ENCODE data around the gene ELMO1.

ELMO1 gene

DNA sequence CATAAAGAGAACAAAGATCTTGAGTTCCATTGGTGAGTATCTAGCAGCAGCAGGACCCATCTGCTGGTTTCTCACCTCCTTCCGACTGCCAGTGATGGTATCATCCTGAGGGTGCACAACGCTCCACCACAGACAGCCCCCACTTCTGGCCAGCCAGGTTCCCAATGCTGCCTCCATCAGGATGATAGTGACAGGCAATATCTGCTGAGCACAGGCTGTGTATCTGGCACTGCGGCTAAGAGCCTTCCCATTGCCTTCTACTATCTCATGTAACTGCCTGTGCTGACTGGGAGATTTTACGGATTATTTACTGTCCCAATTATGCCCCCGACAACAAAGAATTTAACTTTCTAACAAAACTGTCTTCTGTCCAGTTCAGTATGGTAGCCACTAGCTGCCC lies 372.0 kb downstream of the ELMO1 start:
- DNase-seq, result no peak

DNA sequence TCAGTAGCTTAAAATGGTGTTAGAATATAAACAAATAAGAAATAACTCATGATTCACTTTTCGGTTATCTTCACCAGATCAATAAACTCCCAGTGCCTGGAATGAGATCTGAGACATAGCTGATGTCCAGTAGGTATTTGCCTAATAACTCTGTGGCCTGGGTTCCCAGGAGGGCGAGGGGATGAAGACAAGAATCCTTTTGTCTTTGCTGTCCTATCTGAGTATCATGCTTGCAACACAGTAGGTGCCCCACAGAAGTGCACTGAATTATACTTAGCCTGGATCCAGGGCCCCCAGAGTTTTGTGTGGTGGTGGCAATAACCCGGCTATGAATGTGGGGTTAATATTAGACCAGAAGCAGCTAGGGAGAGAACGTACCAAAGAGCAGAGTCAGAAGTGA lies 374.3 kb downstream of the ELMO1 start:
- no peak for DNase-seq

GRCh38 chr7:37071124-37071523 lies 377.5 kb downstream of the ELMO1 start:
- no peak for DNase-seq

GRCh38 chr7:37070471-37070870 lies 378.2 kb downstream of the ELMO1 start:
- DNase-seq, result no peak

DNA sequence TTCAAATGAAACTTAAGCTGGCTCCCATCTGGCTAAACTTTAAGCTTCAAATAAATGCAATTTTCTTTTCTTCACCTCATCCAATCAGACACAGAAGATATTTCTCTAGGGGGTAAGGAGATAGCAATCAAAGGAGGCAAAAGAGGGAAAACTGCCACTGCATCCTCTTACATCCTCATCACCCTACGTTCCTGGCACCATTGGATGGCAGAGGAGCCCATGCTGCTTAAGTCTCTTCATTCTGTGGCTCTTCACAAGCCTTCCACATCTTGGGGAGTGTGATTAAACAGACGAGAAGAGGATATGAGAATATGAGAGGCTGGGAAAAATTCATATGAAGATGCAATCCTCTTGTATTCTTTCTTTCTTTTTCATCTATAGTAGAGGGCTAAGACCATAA lies 378.6 kb downstream of the ELMO1 start:
- DNase-seq, result no peak

DNA sequence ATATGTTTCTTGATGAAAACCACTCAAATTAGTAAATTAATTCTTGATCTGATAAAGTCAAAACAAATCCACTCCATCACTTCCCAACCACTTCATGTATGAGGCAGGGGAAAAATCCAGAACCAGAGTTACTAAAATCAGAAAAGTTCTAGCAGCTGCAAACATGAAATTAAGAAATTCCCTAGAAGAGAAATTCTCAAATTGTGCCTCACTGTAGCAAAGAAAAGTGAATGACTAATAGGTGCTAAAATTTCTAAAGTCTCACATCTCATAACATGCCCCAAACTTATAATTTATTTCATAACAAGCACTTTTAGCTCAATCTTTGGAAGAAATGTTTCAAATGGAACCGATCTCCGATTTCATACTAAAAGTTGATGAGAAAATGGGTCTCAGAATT lies 379.3 kb downstream of the ELMO1 start:
- DNase-seq, result no peak

GRCh38 chr7:37068902-37069301 lies 379.8 kb downstream of the ELMO1 start:
- no peak for DNase-seq

DNA sequence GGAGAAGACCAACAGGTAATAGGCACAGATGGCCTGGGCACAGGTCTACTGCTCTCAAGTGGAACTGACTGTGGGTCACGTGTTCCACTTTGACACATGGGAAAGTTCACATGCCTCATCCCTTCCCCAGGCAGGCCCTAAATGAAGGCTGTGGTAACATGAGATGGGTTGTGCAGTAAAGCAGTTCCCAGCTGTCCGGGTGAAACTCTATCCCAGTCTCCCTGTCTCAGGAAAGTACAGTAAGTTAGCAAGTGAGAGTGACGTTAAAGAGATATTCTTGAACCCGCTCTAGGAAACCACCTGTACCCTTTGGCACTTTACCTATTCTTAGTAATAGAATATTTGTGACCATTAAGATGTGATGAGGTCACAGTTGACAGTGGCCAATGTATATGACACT lies 380.6 kb downstream of the ELMO1 start:
- peak; percentile 85 for DNase-seq

GRCh38 chr7:37065779-37066271 lies 382.8 kb downstream of the ELMO1 start:
- DNase-seq, result no peak

DNA sequence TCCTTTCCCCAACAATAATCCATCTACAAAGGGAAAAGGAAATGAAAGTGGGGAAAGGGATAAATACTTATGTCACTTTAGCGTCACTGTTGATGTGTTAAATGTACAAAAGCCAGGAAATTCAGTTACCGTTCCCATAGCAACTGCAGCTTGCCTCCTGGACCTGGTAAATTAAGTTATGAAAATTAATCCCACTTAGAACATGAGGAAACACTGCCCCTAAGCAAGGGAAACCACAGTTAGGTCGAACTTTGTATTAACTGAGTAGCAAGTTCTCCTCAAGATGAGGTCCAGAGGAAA lies 386.2 kb downstream of the ELMO1 start:
- DNase-seq, result no peak

GRCh38 chr7:37061849-37062559 lies 386.7 kb downstream of the ELMO1 start:
- DNase-seq, result no peak

- no peak for DNase-seq
These were observed 392.3 kb downstream of the ELMO1 start for GRCh38 chr7:37056234-37056912.

GRCh38 chr7:37054624-37055241 lies 393.9 kb downstream of the ELMO1 start:
- no peak for DNase-seq

DNA sequence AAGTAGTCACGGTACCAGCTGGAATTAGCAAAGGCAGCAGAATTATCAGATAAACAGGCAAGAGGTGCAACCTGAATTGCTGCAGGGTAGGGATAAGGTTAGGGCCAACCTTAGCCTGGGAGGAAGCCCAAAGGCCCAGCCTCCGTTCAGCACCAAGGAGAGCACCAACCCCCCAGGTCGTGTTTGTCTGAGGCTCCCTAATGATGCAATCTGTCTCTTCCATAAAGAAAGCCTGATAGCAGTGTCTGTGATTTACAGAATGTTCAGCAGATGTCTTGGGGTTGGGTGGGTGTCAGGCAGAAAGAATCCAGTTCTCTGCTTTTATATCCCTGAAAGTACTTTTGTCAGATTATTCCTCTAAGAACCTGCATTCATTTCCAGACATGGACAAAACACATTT lies 396.0 kb downstream of the ELMO1 start:
- DNase-seq, result no peak

DNA sequence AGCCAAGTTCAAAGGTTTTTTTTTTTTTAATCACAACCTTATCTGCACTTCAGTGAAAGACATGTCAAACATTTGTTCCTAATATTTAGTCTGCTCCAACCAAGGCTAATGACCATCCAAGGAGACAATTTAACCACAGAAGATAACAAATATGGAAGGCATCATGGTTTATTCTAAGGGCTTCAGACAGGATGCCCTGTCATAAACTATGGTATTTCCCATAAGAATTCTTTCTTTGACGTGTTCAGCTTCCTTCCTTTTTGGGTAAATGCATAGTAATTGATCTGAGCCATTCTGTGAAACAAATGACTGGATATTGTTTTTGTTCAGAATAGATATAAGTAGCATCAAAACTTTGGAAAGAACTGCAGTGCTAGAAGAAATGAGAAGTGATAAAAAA lies 397.9 kb downstream of the ELMO1 start:
- no peak for DNase-seq

- DNase-seq, result no peak
These were observed 400.0 kb downstream of the ELMO1 start for GRCh38 chr7:37048674-37049073.

- no peak for DNase-seq
These were observed 401.4 kb downstream of the ELMO1 start for GRCh38 chr7:37047260-37047659.

GRCh38 chr7:37046531-37047079 lies 402.1 kb downstream of the ELMO1 start:
- DNase-seq, result no peak

- DNase-seq, result no peak
These were observed 402.9 kb downstream of the ELMO1 start for GRCh38 chr7:37045681-37046179.

- DNase-seq, result no peak
These were observed 407.2 kb downstream of the ELMO1 start for GRCh38 chr7:37041461-37041860.

DNA sequence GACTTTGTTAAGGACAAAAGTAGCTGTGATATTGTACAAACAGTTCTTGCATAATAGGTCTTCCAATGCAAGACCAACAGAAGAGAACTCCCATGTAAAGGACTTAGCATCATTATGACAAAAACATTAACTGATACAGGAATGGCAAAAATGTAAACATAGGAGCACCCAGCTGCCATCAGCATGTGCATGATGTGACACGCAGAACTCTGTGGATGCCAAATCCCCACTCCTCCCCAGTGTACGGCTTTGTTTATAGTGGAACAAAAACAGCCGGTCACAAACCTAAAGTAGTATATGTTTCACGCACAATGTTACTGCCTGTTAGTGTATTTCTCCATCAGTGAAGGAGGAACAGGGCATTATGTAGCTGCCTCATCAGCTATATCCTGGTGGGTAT lies 408.3 kb downstream of the ELMO1 start:
- DNase-seq, result no peak

GRCh38 chr7:37039131-37039749 lies 409.4 kb downstream of the ELMO1 start:
- no peak for DNase-seq

DNA sequence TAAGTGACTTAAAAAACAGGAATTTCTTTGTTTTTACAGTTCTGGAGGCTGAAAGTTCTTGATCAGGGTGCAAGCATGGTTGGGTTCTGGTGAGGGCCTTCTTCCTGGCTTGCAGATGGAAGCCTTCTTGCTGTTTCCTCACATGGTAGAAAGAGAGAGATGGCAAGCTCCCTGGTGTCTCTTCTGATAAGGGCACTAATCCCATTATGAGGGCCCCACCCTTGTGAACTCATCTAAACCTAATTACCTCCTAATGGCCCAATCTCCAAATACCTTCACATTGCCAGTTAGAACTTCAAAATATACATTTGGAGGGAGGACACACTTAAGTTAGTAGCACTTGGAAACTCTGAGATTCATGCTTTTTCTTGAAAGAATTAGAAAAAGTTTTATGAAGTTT lies 410.0 kb downstream of the ELMO1 start:
- no peak for DNase-seq
